Measurements from ENCODE around the gene CDIPT.

GRCh38 chr16:29904947-29905346 lies 41.9 kb upstream of the CDIPT start:
- TF ChIP-seq CTCF (CRISPR knock-in tag; IDR thresholded peaks at IDR 0.05) (no peak), PAX8 (CRISPR knock-in tag; IDR thresholded peaks at IDR 0.05; ENCODE audit: borderline replicate concordance) (no peak), CEBPB (IDR thresholded peaks at IDR 0.05; ENCODE audit: borderline replicate concordance, low read depth, low read length) (no peak), KDM4B (CRISPR knock-in tag; IDR thresholded peaks at IDR 0.05) (no peak), ZZZ3 (CRISPR knock-in tag; IDR thresholded peaks at IDR 0.05; ENCODE audit: borderline replicate concordance) (no peak), TCF12 (IDR thresholded peaks at IDR 0.05) (no peak), TCF12 (CRISPR knock-in tag; IDR thresholded peaks at IDR 0.05) (no peak)
